Osteoblast (primary cell): ENCODE results near the gene ANGPTL3. TPM values are rescaled to one million over a fixed set of nuclear protein-coding genes. Genes with fewer than 3 reads are reported as not detected.

Source experiments
- DNase-seq: peaks from one replicate; pipeline ENCODE4 v3.0.0; 2011; ENCODE audit warnings: low spot score, mixed read lengths; ENCODE audit not compliant: insufficient read length; ENCODE audit errors: missing footprints
- H2AFZ ChIP-seq: 2 replicates; pipeline ENCODE4 v1.6.0; 2011; ENCODE audit warnings: mild to moderate bottlenecking, low read length
- H3K27ac ChIP-seq: 2 replicates; pipeline ENCODE4 v1.5.1; 2011; ENCODE audit warnings: mild to moderate bottlenecking, low read depth, low read length, moderate library complexity
- H3K27me3 ChIP-seq: 2 replicates; pipeline ENCODE4 v1.6.0; 2012; ENCODE audit warnings: mild to moderate bottlenecking, control low read depth, inconsistent platforms, low read length, moderate library complexity; ENCODE audit not compliant: insufficient read depth
- H3K36me3 ChIP-seq: 2 replicates; pipeline ENCODE4 v1.5.1; 2011; ENCODE audit warnings: mild to moderate bottlenecking, low read length, control low read depth, moderate library complexity; ENCODE audit not compliant: insufficient read depth
- H3K4me1 ChIP-seq: 2 replicates; pipeline ENCODE4 v1.5.1; 2011; ENCODE audit warnings: mild to moderate bottlenecking, low read length, control low read depth, moderate library complexity; ENCODE audit not compliant: insufficient read depth
- H3K4me2 ChIP-seq: 2 replicates; pipeline ENCODE4 v1.6.0; 2011; ENCODE audit warnings: mild to moderate bottlenecking, low read length; ENCODE audit not compliant: insufficient read depth
- H3K4me3 ChIP-seq: fragments of 200-600 bp; sonication (generic); 3 replicates; pipeline ENCODE4 v1.5.1; 2012; ENCODE audit warnings: mild to moderate bottlenecking, low read length, inconsistent platforms; ENCODE audit not compliant: insufficient read depth
- H3K79me2 ChIP-seq: 2 replicates; pipeline ENCODE4 v1.6.0; 2012; ENCODE audit warnings: mild to moderate bottlenecking, low read length, control low read depth, inconsistent platforms; ENCODE audit not compliant: insufficient read depth
- H3K9me3 ChIP-seq: 2 replicates; pipeline ENCODE4 v1.5.1; 2011; ENCODE audit warnings: low read depth, low read length, control low read depth
- H4K20me1 ChIP-seq: 2 replicates; pipeline ENCODE4 v1.6.0; 2012; ENCODE audit warnings: mild to moderate bottlenecking, low read length, control low read depth; ENCODE audit not compliant: insufficient read depth
- CTCF ChIP-seq: IDR thresholded peaks from 2 replicates; pipeline ENCODE4 v1.5.1; 2011; ENCODE audit warnings: mild to moderate bottlenecking, low read depth, low read length, moderate library complexity; ENCODE audit errors: extremely low read depth
- total RNA-seq: library from RNA; depleted of rRNA; stranded (reverse); fragments of >200 nt; gene quantifications from 2 replicates; pipeline ENCODE4 v1.2.3, GENCODE V29; 2012

Gene ANGPTL3
- total RNA-seq, 1 donor: not detected

DNA sequence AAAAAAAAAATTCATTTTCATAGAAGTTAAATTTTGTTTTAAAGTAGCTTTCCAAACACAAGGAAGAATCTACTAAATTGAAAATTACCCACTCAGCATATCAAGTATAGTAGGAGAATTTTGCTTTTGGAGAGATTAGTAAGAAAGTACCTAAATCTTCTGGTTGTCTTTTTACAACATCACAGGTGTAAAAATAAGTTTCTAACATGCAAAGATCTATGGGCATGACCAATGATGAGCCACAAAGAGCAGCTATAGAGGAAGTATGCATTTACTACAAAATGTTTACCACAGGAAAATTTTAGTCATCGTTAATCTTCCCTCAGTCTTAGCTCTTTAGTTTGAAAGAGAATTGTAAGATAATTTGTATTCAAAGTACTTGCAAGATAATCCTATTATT lies 28.1 kb downstream of the ANGPTL3 start:
- H3K4me3 ChIP-seq: no peak overlapping the region
- no peak for DNase-seq
- H3K4me2 ChIP-seq: no peak overlapping the region
- no peak overlapping the region for H2AFZ ChIP-seq
- TF ChIP-seq CTCF: no peak
- H3K27me3 ChIP-seq: no peaks in the 10 kb centered on the region
- no peaks in the 10 kb centered on the region for H3K9me3 ChIP-seq
- peaks cover 11% of the 10 kb centered on the region for H3K36me3 ChIP-seq
- no peaks in the 10 kb centered on the region for H4K20me1 ChIP-seq
- H3K27ac ChIP-seq: no peak overlapping the region
- H3K79me2 ChIP-seq: peaks cover 9% of the 10 kb centered on the region
- H3K4me1 ChIP-seq: peaks cover 9% of the 10 kb centered on the region

DNA sequence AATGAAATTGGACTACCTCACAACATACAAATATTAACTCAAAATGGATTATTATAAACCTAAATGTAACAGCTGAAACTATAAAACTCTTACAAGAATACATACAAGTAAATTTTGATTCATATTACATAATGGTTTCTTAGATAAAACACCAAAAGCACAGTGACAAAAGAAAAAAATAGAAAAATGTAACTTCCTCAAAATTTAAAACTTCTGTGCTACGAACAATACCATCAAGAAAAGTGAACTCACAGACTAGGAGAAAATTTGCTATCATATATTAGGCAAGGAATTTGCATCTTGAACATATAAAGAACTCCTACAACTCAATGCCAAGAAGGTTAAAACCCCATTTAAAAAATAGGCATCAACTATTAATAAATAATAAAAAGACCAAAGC lies 31.2 kb downstream of the ANGPTL3 start:
- TF ChIP-seq CTCF: no peak
- Histone ChIP-seq H3K4me2 (no peak overlapping the region), H3K4me1 (no peaks in the 10 kb centered on the region), H3K36me3 (peaks cover 31% of the 10 kb centered on the region), H3K27me3 (no peaks in the 10 kb centered on the region), H3K4me3 (no peak overlapping the region), H2AFZ (no peak overlapping the region), H3K27ac (no peak overlapping the region), H3K9me3 (no peaks in the 10 kb centered on the region), H3K79me2 (peaks cover 6% of the 10 kb centered on the region), H4K20me1 (no peaks in the 10 kb centered on the region)
- no peak for DNase-seq

- Histone ChIP-seq H3K4me1 (no peaks in the 10 kb centered on the region), H3K4me2 (no peak overlapping the region), H4K20me1 (no peaks in the 10 kb centered on the region), H2AFZ (no peak overlapping the region), H3K79me2 (no peaks in the 10 kb centered on the region), H3K36me3 (peaks cover 28% of the 10 kb centered on the region), H3K4me3 (no peak overlapping the region), H3K27ac (no peak overlapping the region), H3K9me3 (no peaks in the 10 kb centered on the region), H3K27me3 (no peaks in the 10 kb centered on the region)
- DNase-seq: peak; percentile 8
- no peak for TF ChIP-seq CTCF
Observed at GRCh38 chr1:62637392-62638105, 40.2 kb downstream of the ANGPTL3 start.

GRCh38 chr1:62643283-62643682 lies 46.0 kb downstream of the ANGPTL3 start:
- no peak overlapping the region for H2AFZ ChIP-seq
- no peak for TF ChIP-seq CTCF

More at GRCh38 chr1:62643283-62643682, 46.0 kb downstream of the ANGPTL3 start:
- no peak overlapping the region for H3K4me2 ChIP-seq
- no peak for DNase-seq
- peaks cover 24% of the 10 kb centered on the region for H3K36me3 ChIP-seq
- no peak overlapping the region for H3K4me3 ChIP-seq
- H3K27me3 ChIP-seq: no peaks in the 10 kb centered on the region
- H3K9me3 ChIP-seq: no peaks in the 10 kb centered on the region
- no peaks in the 10 kb centered on the region for H3K79me2 ChIP-seq
- H4K20me1 ChIP-seq: no peaks in the 10 kb centered on the region
- no peaks in the 10 kb centered on the region for H3K4me1 ChIP-seq
- H3K27ac ChIP-seq: no peak overlapping the region
